NCI-H146 treated with DMSO at 0.1 percent for 48 hours (cell line): ENCODE measurements around the gene SYTL5.

Experiments
- DNase-seq: peaks from one replicate; lab custom pipeline; 2025; ENCODE audit not compliant: unreplicated experiment; lab: John Stamatoyannopoulos, UW

SYTL5 gene

GRCh38 chrX:38087594-38087993, 81.2 kb downstream of the SYTL5 start:
- no peak for DNase-seq

DNA sequence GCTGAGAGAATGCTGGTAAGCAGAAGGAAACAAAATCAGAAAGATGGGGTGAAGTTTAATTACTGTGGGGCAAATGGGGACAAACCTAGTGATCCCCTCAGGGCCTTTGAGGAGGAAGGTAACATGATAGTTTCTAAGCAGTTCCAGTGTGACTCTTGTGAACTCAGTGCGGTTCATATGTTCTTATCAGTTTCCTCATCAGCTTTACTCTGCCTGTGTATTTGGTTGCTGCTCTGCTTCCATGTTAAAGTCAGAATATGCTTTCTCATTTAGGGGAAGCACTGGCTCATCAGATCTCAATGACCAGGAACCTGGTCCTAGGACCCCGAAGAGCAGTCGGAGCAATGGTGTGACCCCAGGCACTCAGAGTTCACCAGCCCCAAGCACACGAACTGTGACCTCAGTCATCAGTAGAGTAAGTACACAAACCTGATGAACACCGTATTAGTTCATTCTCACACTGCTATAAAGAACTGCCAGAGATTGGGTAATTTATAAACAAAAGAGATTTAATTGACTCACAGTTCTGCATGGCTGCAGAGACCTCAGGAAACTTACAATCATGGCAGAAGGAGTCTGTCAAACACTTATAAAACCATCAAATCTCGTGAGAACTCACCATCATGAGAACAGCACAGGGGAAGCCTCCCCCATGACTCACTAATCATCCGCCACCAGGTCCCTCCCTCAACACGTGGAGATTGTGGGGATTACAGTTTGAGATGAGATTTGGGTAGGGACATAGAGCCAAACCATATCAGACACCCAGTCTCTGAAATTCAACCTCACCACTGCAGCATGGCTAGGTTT, 83.0 kb downstream of the SYTL5 start:
- no peak for DNase-seq

- DNase-seq = no peak
Measured at GRCh38 chrX:38095971-38096529, 89.7 kb downstream of the SYTL5 start.

DNA sequence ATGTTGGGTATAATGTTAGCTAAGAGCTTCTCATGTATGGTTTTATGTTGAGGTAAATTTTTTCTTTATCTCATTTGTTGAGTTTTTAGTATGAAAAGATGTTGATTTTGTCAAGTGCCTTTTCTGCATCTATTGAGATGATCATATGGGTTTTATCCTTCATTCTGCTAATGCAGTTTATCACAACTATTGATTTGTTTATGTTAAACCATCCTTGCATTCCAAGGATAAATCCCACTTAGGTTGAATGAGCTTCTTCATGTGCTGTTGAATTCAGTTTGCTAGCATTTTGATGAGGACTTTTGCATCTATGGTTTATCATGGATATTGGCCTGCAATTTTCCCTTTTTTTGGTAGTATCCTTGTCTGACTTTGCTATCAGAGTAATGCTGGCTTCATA, 93.3 kb downstream of the SYTL5 start:
- no peak for DNase-seq

- DNase-seq = no peak
Measured at GRCh38 chrX:38102240-38102639, 95.9 kb downstream of the SYTL5 start.

GRCh38 chrX:38102875-38103274, 96.5 kb downstream of the SYTL5 start:
- no peak for DNase-seq

GRCh38 chrX:38103857-38104812, 97.8 kb downstream of the SYTL5 start:
- no peak for DNase-seq

- no peak for DNase-seq
Measured at GRCh38 chrX:38105216-38105725, 98.9 kb downstream of the SYTL5 start.

- DNase-seq = no peak
Measured at GRCh38 chrX:38106991-38107655, 100.8 kb downstream of the SYTL5 start.

GRCh38 chrX:38108364-38108763, 102.0 kb downstream of the SYTL5 start:
- no peak for DNase-seq

DNA sequence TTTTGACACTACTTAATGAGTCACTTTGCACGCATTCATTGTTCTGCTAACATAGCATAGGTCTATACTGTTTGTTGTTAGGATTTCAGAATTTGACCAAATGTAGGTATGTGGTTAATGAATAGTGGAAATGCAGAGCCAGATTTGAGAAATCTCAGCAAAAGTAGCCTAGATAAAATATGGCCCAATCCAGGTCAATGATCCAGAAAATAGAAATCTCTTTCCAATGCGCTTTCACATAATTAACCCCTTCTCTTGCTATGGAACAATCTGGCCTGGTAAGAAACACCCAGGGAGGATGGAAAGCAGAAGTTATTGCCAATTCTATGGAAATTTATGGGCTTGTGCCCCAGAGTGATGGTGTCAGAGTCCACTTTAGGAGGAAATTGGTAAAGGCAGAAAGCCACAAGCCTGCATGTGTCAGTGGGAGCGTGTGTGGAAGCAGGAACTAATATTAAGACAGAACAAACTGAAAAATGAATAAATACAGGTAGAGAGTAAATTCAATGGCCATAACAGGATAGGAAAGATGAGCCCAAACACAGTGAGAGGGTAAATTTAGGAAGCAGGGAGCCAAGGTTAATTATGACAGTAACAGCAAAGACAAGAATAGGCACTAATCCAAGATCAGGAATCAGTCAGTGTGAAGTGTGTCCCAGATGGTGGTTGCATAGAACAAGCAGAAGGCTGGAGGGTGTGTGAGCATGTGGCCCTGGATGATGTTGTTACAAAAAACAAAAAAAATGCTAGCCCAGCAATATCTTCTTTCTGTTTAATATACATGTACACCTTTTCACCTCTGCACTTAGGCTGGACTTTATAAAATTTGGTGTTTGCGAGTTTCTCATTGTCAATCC, 102.9 kb downstream of the SYTL5 start:
- DNase-seq = no peak

GRCh38 chrX:38110231-38110630, 103.9 kb downstream of the SYTL5 start:
- no peak for DNase-seq

- DNase-seq = no peak
Measured at GRCh38 chrX:38111196-38111595, 104.8 kb downstream of the SYTL5 start.

GRCh38 chrX:38112566-38112965, 106.2 kb downstream of the SYTL5 start:
- no peak for DNase-seq

GRCh38 chrX:38116706-38117105, 110.4 kb downstream of the SYTL5 start:
- DNase-seq = no peak

DNA sequence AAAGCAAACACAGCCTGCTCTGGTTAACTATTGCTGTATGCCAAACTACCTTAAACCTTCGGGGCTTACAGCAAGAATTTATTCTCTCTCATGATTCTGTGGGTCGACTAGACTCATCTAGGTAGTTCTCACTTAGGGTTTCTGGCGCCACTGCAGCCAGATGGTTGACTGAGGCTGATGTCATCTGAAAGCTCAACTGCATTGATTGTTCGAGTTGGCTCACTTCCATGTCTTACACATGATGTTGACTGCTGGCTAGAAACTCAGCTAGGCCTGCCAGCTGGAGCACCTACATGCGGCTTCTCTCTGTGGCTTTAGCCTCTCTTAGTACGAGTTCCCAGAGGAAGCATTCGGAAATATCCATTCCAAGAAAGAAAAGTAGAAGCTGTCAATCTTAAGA, 111.1 kb downstream of the SYTL5 start:
- no peak for DNase-seq

DNA sequence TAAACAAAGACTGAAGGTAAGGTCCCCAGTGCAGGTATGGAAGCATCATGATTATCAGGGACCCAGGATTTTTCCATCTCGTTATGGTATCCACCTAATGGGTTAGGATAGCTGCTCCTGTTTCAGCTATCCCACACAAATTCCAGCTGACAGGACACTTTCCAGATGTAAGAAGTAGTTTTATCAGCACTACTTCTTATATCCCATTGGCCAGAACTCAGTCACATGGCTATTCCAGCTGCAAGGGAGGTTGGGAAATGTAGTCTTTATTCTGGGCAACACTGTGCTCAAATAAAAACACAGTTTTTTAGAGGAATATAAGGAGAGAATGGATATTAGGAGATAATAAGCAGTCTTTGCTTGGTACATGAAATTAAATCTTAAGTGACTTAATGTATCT, 117.6 kb downstream of the SYTL5 start:
- DNase-seq = no peak

DNA sequence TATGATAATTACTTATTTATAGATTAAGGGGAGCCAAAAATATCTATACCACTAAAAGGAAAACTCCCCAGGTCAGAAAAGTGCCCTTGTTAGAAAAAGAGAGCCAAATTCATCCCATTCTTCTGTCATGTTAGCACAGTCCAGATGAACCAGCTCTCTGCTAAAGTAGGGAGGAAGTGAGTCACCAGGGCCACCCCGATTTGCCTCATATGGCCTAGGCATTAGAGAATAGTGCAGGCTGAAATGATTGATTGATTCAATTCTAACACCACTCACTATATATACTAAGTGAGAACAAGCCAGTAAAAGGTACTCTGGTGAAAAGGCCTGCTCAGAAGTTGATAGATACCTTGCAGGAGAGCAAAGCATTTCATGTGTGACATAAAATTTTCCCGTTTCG, 119.8 kb downstream of the SYTL5 start:
- no peak for DNase-seq

GRCh38 chrX:38127961-38128360, 121.6 kb downstream of the SYTL5 start:
- DNase-seq = no peak

DNA sequence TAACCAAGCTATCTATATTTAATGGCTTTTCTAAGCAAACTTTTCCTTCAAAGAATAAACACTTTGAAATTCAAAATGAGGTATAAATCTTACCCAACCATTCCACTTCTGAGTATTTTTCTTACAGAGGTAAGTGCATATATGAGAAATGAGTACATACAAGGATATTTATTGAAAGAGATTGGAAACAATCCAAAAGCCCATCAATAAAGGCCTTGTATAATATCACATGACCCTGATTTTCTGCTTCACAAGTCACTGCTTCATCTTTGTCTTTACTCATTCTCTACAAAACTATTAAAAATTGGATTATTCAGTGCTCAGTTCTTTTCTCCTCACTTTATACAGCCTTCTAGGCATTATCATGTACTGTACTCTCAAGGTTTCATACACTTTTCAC, 123.0 kb downstream of the SYTL5 start:
- no peak for DNase-seq
